ENCODE results near the gene EFNA3. TPM values are rescaled to one million over a fixed set of nuclear protein-coding genes. Genes with fewer than 3 reads are reported as not detected.

EFNA3 gene
- total RNA-seq, 2 experiments from 2014 or later: 0.22 to 0.47 TPM

GRCh38 chr1:155134880-155135414, 56.3 kb downstream of the EFNA3 start:
- Histone ChIP-seq H3K4me3 (ENCODE audit: low read length) (peak overlapping the region; percentile 97), H3K36me3 (ENCODE audit: insufficient read depth, low read length) (peaks cover 7% of the 10 kb centered on the region), H3K4me1 (ENCODE audit: insufficient read depth, low read length) (peaks cover 47% of the 10 kb centered on the region), H3K27ac (ENCODE audit: low read depth in 1 of 2, low read length in 2 of 2) (peak overlapping the region; percentile 88 to 99), H3K27me3 (ENCODE audit: control insufficient read depth in 1 of 2, insufficient read depth in 2 of 2, low read length in 2 of 2) (no peaks in the 10 kb centered on the region), H3K9me3 (ENCODE audit: control insufficient read depth in 1 of 2, insufficient read depth in 1 of 2, low read length in 2 of 2) (no peaks in the 10 kb centered on the region)
- ChIA-PET POLR2A (interaction anchor here (0.6 to 2.3 kb wide), 6 partner anchors 8 to 123 kb away, joined by 3 to 10 read pairs (median 4); partner anchors contain the start of gene KRTCAP2), CTCF (interaction anchor here (0.5 to 2.0 kb wide), 7 partner anchors 33 to 873 kb away, joined by 3 to 7 read pairs (median 5); partner anchors contain the start of genes KRTCAP2 and THBS3)
- no peaks in the 10 kb centered on the region for H3K9me3 Mint-ChIP-seq
- H3K4me1 Mint-ChIP-seq (ENCODE audit: low read depth): peaks cover 55% of the 10 kb centered on the region
- peaks cover 5% of the 10 kb centered on the region for H3K27me3 Mint-ChIP-seq
- peak overlapping the region; percentile 95 for H3K4me3 Mint-ChIP-seq
- TF ChIP-seq CTCF (IDR thresholded peaks at IDR 0.05): no peak
- DNase-seq (peak in 8 of 14 experiments; percentile 7 to 81 (median 32)), ATAC-seq (ENCODE audit: poor library complexity) (no peak)
- intact Hi-C loops (cut with DNase I, micrococcal nuclease): loop anchor here in 1 of 2 experiments (5.0 kb wide), 1 partner anchor 72 kb away; the partner anchor contains the start of genes MTX1 and THBS3
- H3K27ac Mint-ChIP-seq: peak overlapping the region; percentile 98
- peaks cover 41% of the 10 kb centered on the region for H3K36me3 Mint-ChIP-seq (ENCODE audit: low read depth)

- ATAC-seq (ENCODE audit: poor library complexity) (peak; percentile 85), DNase-seq (peak; percentile 83 to 97 (median 89))
- intact Hi-C loops (cut with DNase I, micrococcal nuclease): loop anchor here in 1 of 2 experiments (5.0 kb wide), 1 partner anchor 72 kb away; the partner anchor contains the start of genes MTX1 and THBS3
- TF ChIP-seq CTCF (IDR thresholded peaks at IDR 0.05): no peak
- Mint-ChIP-seq H3K27ac (peak within 1 kb of the TSS; percentile 98), H3K9me3 (no peaks in the 10 kb centered on the region), H3K27me3 (peaks cover 3% of the 10 kb centered on the region), H3K4me1 (ENCODE audit: low read depth) (peaks cover 54% of the 10 kb centered on the region), H3K36me3 (ENCODE audit: low read depth) (peaks cover 45% of the 10 kb centered on the region), H3K4me3 (peak within 1 kb of the TSS; percentile 95)
- H3K27me3 ChIP-seq (ENCODE audit: control insufficient read depth in 1 of 2, insufficient read depth in 2 of 2, low read length in 2 of 2): no peaks in the 10 kb centered on the region
- ChIA-PET POLR2A (interaction anchor here (0.6 to 2.3 kb wide), 6 partner anchors 9 to 124 kb away, joined by 3 to 10 read pairs (median 4); partner anchors contain the start of gene KRTCAP2), CTCF (interaction anchor here (0.5 to 2.0 kb wide), 7 partner anchors 32 to 873 kb away, joined by 3 to 7 read pairs (median 4); partner anchors contain the start of gene THBS3)
- no peaks in the 10 kb centered on the region for H3K9me3 ChIP-seq (ENCODE audit: control insufficient read depth in 1 of 2, insufficient read depth in 1 of 2, low read length in 2 of 2)
- H3K4me3 ChIP-seq (ENCODE audit: low read length): peak within 1 kb of the TSS; percentile 97
- peak within 1 kb of the TSS; percentile 98 to 99 for H3K27ac ChIP-seq (ENCODE audit: low read depth in 1 of 2, low read length in 2 of 2)
- H3K36me3 ChIP-seq (ENCODE audit: insufficient read depth, low read length): peaks cover 7% of the 10 kb centered on the region
- peaks cover 47% of the 10 kb centered on the region for H3K4me1 ChIP-seq (ENCODE audit: insufficient read depth, low read length)
Observed at GRCh38 chr1:155135415-155136028, 56.9 kb downstream of the EFNA3 start, which contains the start of gene SLC50A1. Gene SLC50A1, plus strand, starts transcription at chr1:155135852. Its CDS starts 60 bp downstream, at chr1:155135912.

GRCh38 chr1:155136748-155137147, 58.1 kb downstream of the EFNA3 start:
- Histone ChIP-seq H3K27me3 (ENCODE audit: control insufficient read depth in 1 of 2, insufficient read depth in 2 of 2, low read length in 2 of 2) (no peaks in the 10 kb centered on the region), H3K36me3 (ENCODE audit: insufficient read depth, low read length) (peaks cover 7% of the 10 kb centered on the region), H3K4me3 (ENCODE audit: low read length) (peak overlapping the region; percentile 97), H3K27ac (ENCODE audit: low read depth in 1 of 2, low read length in 2 of 2) (peak overlapping the region; percentile 60 to 99), H3K9me3 (ENCODE audit: control insufficient read depth in 1 of 2, insufficient read depth in 1 of 2, low read length in 2 of 2) (no peaks in the 10 kb centered on the region), H3K4me1 (ENCODE audit: insufficient read depth, low read length) (peaks cover 49% of the 10 kb centered on the region)
- H3K27me3 Mint-ChIP-seq: no peaks in the 10 kb centered on the region
- peak overlapping the region; percentile 98 for H3K27ac Mint-ChIP-seq
- peaks cover 52% of the 10 kb centered on the region for H3K4me1 Mint-ChIP-seq (ENCODE audit: low read depth)
- no peak for TF ChIP-seq CTCF (IDR thresholded peaks at IDR 0.05)
- H3K9me3 Mint-ChIP-seq: no peaks in the 10 kb centered on the region
- DNase-seq: peak in 3 of 14 experiments; percentile 17 to 48 (median 37)
- CTCF ChIA-PET: interaction anchor here (1.2 to 1.8 kb wide), 6 partner anchors 31 to 114 kb away, joined by 3 to 8 read pairs (median 6); partner anchors contain the start of gene KRTCAP2
- intact Hi-C loops (cut with DNase I, micrococcal nuclease): loop anchor here in 1 of 2 experiments (5.0 kb wide), 1 partner anchor 71 kb away; the partner anchor contains the start of genes MTX1 and THBS3
- H3K4me3 Mint-ChIP-seq: peak overlapping the region; percentile 95
- POLR2A ChIA-PET: interaction anchor here (2.3 kb wide), 1 partner anchor 10 kb away, joined by 10 read pairs; no protein-coding TSS in a partner anchor
- ATAC-seq (ENCODE audit: poor library complexity): no peak
- peaks cover 36% of the 10 kb centered on the region for H3K36me3 Mint-ChIP-seq (ENCODE audit: low read depth)

Other genes starting within 250 kb of the EFNA3 start
- gene KCNN3, start 208.6 kb upstream of the EFNA3 start, total RNA-seq: not detected
- 1 to 10 TPM; 6.6 to 7.4 TPM for gene PMVK, start 142.1 kb upstream of the EFNA3 start, total RNA-seq
- 100 to 1,000 TPM; 434 to 440 TPM for gene PBXIP1, start 122.7 kb upstream of the EFNA3 start, total RNA-seq
- gene PYGO2, start 117.1 kb upstream of the EFNA3 start, total RNA-seq: 10 to 100 TPM; 30.3 to 32.8 TPM
- 10 to 100 TPM; 59.9 to 60.0 TPM for gene SHC1, start 108.1 kb upstream of the EFNA3 start, total RNA-seq
- gene CKS1B, start 104.2 kb upstream of the EFNA3 start, total RNA-seq: 1 to 10 TPM; 1.4 to 3.9 TPM
- 10 to 100 TPM; 16.7 to 19.4 TPM for gene FLAD1, start 95.5 kb upstream of the EFNA3 start, total RNA-seq
- not detected for gene LENEP, start 85.3 kb upstream of the EFNA3 start, total RNA-seq
- gene ZBTB7B, start 76.0 kb upstream of the EFNA3 start, total RNA-seq: 10 to 100 TPM; 22.8 to 25.1 TPM
- gene DCST2, start 45.1 kb upstream of the EFNA3 start, total RNA-seq: 1 to 10 TPM; 1.4 to 2.2 TPM
- under 1 TPM; 0.33 to 0.39 TPM for gene DCST1, start 45.0 kb upstream of the EFNA3 start, total RNA-seq
- 10 to 100 TPM; 17.2 to 20.1 TPM for gene ADAM15, start 27.5 kb upstream of the EFNA3 start, total RNA-seq
- gene EFNA4, start 15.1 kb upstream of the EFNA3 start, total RNA-seq: 1 to 10 TPM; 2.4 to 3.3 TPM
- gene EFNA1, start 49.0 kb downstream of the EFNA3 start, total RNA-seq: 1 to 10 TPM; 4.2 to 5.9 TPM
- gene SLC50A1, start 57.0 kb downstream of the EFNA3 start, total RNA-seq: 10 to 100 TPM; 10.2 to 12.5 TPM
- gene DPM3, start 61.7 kb downstream of the EFNA3 start, total RNA-seq: 10 to 100 TPM; 17.6 to 20.5 TPM
- gene KRTCAP2, start 94.5 kb downstream of the EFNA3 start, total RNA-seq: 10 to 100 TPM; 77.8 TPM
- gene TRIM46, start 95.0 kb downstream of the EFNA3 start, total RNA-seq: 1 to 10 TPM; 2.9 to 3.0 TPM
- 10 to 100 TPM; 25.5 to 26.1 TPM for gene THBS3, start 129.1 kb downstream of the EFNA3 start, total RNA-seq
- 10 to 100 TPM; 19.9 to 20.7 TPM for gene MTX1, start 129.9 kb downstream of the EFNA3 start, total RNA-seq
- 1 to 10 TPM; 6.6 to 8.3 TPM for gene ENTREP3, start 176.6 kb downstream of the EFNA3 start, total RNA-seq
- 10 to 100 TPM; 54.8 to 55.6 TPM for gene SCAMP3, start 183.5 kb downstream of the EFNA3 start, total RNA-seq
- gene CLK2, start 194.7 kb downstream of the EFNA3 start, total RNA-seq: 10 to 100 TPM; 48.1 to 49.8 TPM
- gene HCN3, start 198.6 kb downstream of the EFNA3 start, total RNA-seq: 1 to 10 TPM; 1.3 to 1.8 TPM
- not detected for gene PKLR, start 222.6 kb downstream of the EFNA3 start, total RNA-seq
- gene FDPS, start 230.0 kb downstream of the EFNA3 start, total RNA-seq: 10 to 100 TPM; 44.0 to 47.3 TPM
- gene RUSC1, start 242.1 kb downstream of the EFNA3 start, total RNA-seq: 10 to 100 TPM; 10.7 to 11.8 TPM

Data from CD4-positive, alpha-beta T cell (primary cell).